ENCODE data around the gene FBXL2.
"Not testable (repeated sequence)": the region's sequence is repeated elsewhere in the genome, so short reads cannot be mapped to it uniquely, and the experiment has no call there.

Gene FBXL2

DNA sequence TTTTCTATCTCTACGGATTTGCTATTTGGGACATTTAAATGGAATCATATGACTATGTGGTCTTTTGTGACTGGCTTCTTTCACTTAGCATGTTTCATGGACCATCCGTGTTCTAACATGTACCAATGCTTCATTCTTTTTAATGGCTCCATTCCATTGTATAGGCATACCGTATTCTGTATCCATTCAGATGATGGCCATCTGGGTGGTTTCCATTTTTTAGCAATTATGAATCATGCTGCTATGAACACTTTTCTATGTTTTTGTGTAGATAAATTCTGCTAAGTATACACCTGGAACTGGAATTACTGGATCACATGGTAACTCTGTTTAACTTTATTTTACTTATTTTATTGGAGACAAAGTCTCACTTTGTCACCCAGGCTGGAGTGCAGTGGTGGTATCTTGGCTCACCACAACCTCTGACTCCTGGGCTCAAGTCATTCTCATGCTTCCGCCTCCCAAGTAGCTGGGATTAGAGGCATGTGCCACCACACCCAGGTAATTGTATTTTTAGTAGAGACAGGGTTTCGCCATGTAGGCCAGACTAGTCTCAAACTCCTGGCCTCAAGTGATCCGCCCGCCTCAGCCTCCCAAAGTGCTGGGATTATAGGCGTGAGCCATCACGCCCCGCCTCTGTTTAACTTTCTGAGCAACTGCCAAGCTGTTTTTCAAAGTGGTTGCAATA, 149.5 kb downstream of the FBXL2 start:
- Histone ChIP-seq H3K36me3 (ENCODE audit: control insufficient read depth in 2 of 2, insufficient read depth in 2 of 2, low read length in 2 of 2) (peaks cover 0 to 4% of the 10 kb centered on the region in 2 donors), H3K9ac (ENCODE audit: low read length in 2 of 2) (no peak overlapping the region), H3K4me3 (ENCODE audit: low read length in 2 of 2) (no peak overlapping the region), H3K27ac (ENCODE audit: low read length) (no peak overlapping the region), H3K4me1 (ENCODE audit: control insufficient read depth, insufficient read depth, low read length) (no peaks in the 10 kb centered on the region), H3K9me3 (ENCODE audit: control insufficient read depth in 2 of 2, low read length in 2 of 2) (no peaks in the 10 kb centered on the region), H3K27me3 (ENCODE audit: control insufficient read depth in 1 of 2, insufficient read depth in 2 of 2, low read length in 2 of 2) (no peaks in the 10 kb centered on the region)

DNA sequence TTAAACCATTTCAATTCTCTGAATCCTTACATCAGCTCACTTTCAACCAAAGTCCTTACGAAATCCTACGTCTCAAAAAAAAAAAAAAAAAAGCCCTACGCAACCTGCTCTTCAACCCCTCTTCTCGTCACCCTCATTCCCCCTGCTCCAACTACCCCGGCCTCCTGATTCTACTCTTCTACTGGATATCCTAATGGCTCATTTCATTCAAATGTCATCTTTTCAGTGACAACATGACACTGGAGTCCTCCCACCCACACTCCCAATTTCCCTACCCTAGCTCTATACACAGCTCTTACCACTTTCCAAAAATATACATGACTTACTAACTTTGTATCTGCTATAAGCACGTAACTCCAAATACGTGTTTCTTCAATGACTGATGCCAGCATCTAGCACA, 151.5 kb downstream of the FBXL2 start:
- no peak overlapping the region for H3K4me3 ChIP-seq (ENCODE audit: low read length in 2 of 2)
- peaks cover 0 to 3% of the 10 kb centered on the region in 2 donors for H3K36me3 ChIP-seq (ENCODE audit: control insufficient read depth in 2 of 2, insufficient read depth in 2 of 2, low read length in 2 of 2)
- no peaks in the 10 kb centered on the region for H3K4me1 ChIP-seq (ENCODE audit: control insufficient read depth, insufficient read depth, low read length)
- H3K27me3 ChIP-seq (ENCODE audit: control insufficient read depth in 1 of 2, insufficient read depth in 2 of 2, low read length in 2 of 2) = no peaks in the 10 kb centered on the region
- no peaks in the 10 kb centered on the region for H3K9me3 ChIP-seq (ENCODE audit: control insufficient read depth in 2 of 2, low read length in 2 of 2)
- no peak overlapping the region for H3K27ac ChIP-seq (ENCODE audit: low read length)
- H3K9ac ChIP-seq (ENCODE audit: low read length in 2 of 2) = no peak overlapping the region

DNA sequence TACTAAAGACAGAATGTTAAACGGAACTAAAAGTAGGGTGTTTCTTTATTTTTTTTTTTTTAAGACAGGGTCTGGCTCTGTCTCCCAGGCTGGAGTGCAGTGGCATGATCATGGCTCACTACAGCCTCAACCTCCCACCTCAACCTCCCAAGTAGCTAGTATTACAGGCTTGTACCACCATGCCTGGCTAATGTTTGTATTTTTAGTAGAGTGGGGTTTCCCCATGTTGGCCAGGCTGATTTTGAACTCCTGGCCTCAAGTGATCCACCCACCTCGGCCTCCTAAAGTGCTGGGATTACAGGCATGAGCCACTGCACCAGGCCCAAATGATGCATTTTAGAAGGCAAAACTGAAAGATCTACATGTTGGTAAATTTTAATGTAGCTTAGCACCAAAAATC, 152.1 kb downstream of the FBXL2 start:
- H3K27ac ChIP-seq (ENCODE audit: low read length); H3K4me1 ChIP-seq (ENCODE audit: control insufficient read depth, insufficient read depth, low read length); H3K9me3 ChIP-seq (ENCODE audit: control insufficient read depth in 2 of 2, low read length in 2 of 2); H3K4me3 ChIP-seq (ENCODE audit: low read length in 2 of 2); H3K9ac ChIP-seq (ENCODE audit: low read length in 2 of 2); H3K36me3 ChIP-seq (ENCODE audit: control insufficient read depth in 2 of 2, insufficient read depth in 2 of 2, low read length in 2 of 2); H3K27me3 ChIP-seq (ENCODE audit: control insufficient read depth in 1 of 2, insufficient read depth in 2 of 2, low read length in 2 of 2): not testable (repeated sequence)

DNA sequence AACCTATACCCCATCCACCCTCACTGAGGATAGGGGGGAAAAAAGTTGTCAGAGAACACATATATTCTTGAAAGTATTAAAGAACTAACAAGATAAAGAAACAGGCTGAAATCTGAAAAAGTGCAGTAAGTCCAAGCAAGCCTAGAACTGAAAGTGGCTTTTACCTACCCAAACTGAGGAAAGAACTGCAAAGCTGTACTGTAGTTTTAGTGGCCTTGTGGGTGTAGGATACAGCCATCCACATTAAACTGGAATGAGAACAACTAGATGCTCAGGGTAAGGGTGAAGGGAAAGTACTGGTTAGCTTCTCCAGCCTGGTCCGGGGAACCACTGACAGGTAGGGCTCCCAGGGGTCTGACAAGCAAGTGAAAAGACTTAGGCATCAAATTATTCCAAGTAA, 152.8 kb downstream of the FBXL2 start:
- no peak overlapping the region for H3K4me3 ChIP-seq (ENCODE audit: low read length in 2 of 2)

DNA sequence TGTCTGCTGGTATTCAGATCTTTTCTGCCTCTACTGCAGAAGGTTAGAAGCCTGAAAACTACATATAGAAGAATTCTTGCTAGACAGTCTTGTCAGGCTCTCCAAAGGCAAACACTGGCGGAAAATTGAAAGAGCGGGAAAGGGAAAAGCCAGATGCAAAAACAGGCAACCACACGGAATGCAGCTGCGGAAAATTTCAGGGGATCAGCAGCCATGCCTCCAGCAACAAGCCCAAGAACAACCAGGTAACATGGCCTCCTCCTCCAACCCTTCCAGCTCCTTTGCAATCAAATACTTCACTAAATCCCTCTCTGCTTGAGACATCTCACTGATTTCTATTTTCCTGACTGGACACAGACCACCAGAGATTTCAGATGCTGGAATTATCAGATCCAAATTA, 153.3 kb downstream of the FBXL2 start:
- no peak overlapping the region for H3K27ac ChIP-seq (ENCODE audit: low read length)
- peaks cover 2% of the 10 kb centered on the region for H3K4me1 ChIP-seq (ENCODE audit: control insufficient read depth, insufficient read depth, low read length)
- no peak overlapping the region for H3K9ac ChIP-seq (ENCODE audit: low read length in 2 of 2)
- no peaks in the 10 kb centered on the region for H3K27me3 ChIP-seq (ENCODE audit: control insufficient read depth in 1 of 2, insufficient read depth in 2 of 2, low read length in 2 of 2)
- H3K4me3 ChIP-seq (ENCODE audit: low read length in 2 of 2) = no peak overlapping the region
- no peaks in the 10 kb centered on the region for H3K9me3 ChIP-seq (ENCODE audit: control insufficient read depth in 2 of 2, low read length in 2 of 2)
- H3K36me3 ChIP-seq (ENCODE audit: control insufficient read depth in 2 of 2, insufficient read depth in 2 of 2, low read length in 2 of 2) = no peaks in the 10 kb centered on the region

More for the DNA sequence above, 152.8 kb downstream of the FBXL2 start:
- Histone ChIP-seq H3K36me3 (ENCODE audit: control insufficient read depth in 2 of 2, insufficient read depth in 2 of 2, low read length in 2 of 2) (no peaks in the 10 kb centered on the region), H3K4me1 (ENCODE audit: control insufficient read depth, insufficient read depth, low read length) (no peaks in the 10 kb centered on the region), H3K9ac (ENCODE audit: low read length in 2 of 2) (no peak overlapping the region), H3K9me3 (ENCODE audit: control insufficient read depth in 2 of 2, low read length in 2 of 2) (no peaks in the 10 kb centered on the region), H3K27ac (ENCODE audit: low read length) (no peak overlapping the region), H3K27me3 (ENCODE audit: control insufficient read depth in 1 of 2, insufficient read depth in 2 of 2, low read length in 2 of 2) (no peaks in the 10 kb centered on the region)

DNA sequence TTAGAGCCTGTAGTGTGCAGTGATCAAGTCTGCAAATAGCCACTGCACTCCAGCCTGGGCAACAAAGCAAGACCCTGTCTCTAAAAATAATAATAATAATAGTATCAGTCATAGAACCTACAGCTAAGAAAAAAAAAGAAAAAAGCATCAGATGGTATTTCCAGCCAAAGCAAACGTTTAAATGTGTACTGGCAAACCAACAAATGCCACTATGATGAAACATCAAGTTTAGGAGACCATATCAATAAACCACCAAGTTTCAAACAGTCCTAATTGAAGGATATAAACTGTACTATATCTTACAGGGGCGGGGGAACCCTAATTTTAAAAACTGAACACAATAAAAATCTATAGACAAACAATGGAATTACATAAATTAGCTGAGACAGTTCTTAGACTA, 156.6 kb downstream of the FBXL2 start:
- Histone ChIP-seq H3K4me3 (ENCODE audit: low read length in 2 of 2) (no peak overlapping the region), H3K4me1 (ENCODE audit: control insufficient read depth, insufficient read depth, low read length) (peaks cover 10% of the 10 kb centered on the region), H3K36me3 (ENCODE audit: control insufficient read depth in 2 of 2, insufficient read depth in 2 of 2, low read length in 2 of 2) (no peaks in the 10 kb centered on the region), H3K9ac (ENCODE audit: low read length in 2 of 2) (no peak overlapping the region), H3K27me3 (ENCODE audit: control insufficient read depth in 1 of 2, insufficient read depth in 2 of 2, low read length in 2 of 2) (no peaks in the 10 kb centered on the region), H3K27ac (ENCODE audit: low read length) (no peak overlapping the region), H3K9me3 (ENCODE audit: control insufficient read depth in 2 of 2, low read length in 2 of 2) (no peaks in the 10 kb centered on the region)

All from stomach smooth muscle (tissue), 2 donors.